ENCODE results near the gene DAP3.
"Not testable (repeated sequence)": the region's sequence is repeated elsewhere in the genome, so short reads cannot be mapped to it uniquely, and the experiment has no call there.

DAP3 gene

GRCh38 chr1:155719703-155720102 is 30.8 kb downstream of the DAP3 start:
- TF ChIP-seq CTCF (IDR thresholded peaks at IDR 0.05; ENCODE audit: low read depth, low read length), result no peak

GRCh38 chr1:155725142-155725541 is 36.3 kb downstream of the DAP3 start:
- no peak for TF ChIP-seq CTCF (IDR thresholded peaks at IDR 0.05; ENCODE audit: low read depth, low read length)
- H3K4me3 ChIP-seq (ENCODE audit: low read depth, low read length), result no peak overlapping the region

More at GRCh38 chr1:155719703-155720102, 30.8 kb downstream of the DAP3 start:
- no peak overlapping the region for H3K4me3 ChIP-seq (ENCODE audit: low read depth, low read length)

- TF ChIP-seq CTCF (IDR thresholded peaks at IDR 0.05; ENCODE audit: low read depth, low read length), result peak; percentile 71; the same call in 1 of the 2 replicates
- no peak overlapping the region for H3K4me3 ChIP-seq (ENCODE audit: low read depth, low read length)
These were observed 40.4 kb downstream of the DAP3 start for GRCh38 chr1:155729031-155729898.

- no peak overlapping the region for H3K4me3 ChIP-seq (ENCODE audit: low read depth, low read length)
- TF ChIP-seq CTCF (IDR thresholded peaks at IDR 0.05; ENCODE audit: low read depth, low read length), result no peak
These were observed 52.1 kb downstream of the DAP3 start for GRCh38 chr1:155740995-155741394.

- no peak overlapping the region for H3K4me3 ChIP-seq (ENCODE audit: low read depth, low read length)
- TF ChIP-seq CTCF (IDR thresholded peaks at IDR 0.05; ENCODE audit: low read depth, low read length), result no peak
These were observed 53.0 kb downstream of the DAP3 start for GRCh38 chr1:155741908-155742307.

GRCh38 chr1:155744711-155745283 is 55.9 kb downstream of the DAP3 start:
- H3K4me3 ChIP-seq (ENCODE audit: low read depth, low read length), result peak overlapping the region; percentile 71
- no peak for TF ChIP-seq CTCF (IDR thresholded peaks at IDR 0.05; ENCODE audit: low read depth, low read length)

- H3K4me3 ChIP-seq (ENCODE audit: low read depth, low read length), result peak overlapping the region; percentile 71
These were observed 56.7 kb downstream of the DAP3 start for GRCh38 chr1:155745284-155746228.

- not testable (repeated sequence) for H3K4me3 ChIP-seq (ENCODE audit: low read depth, low read length)
These were observed 58.7 kb downstream of the DAP3 start for GRCh38 chr1:155747586-155747985.

GRCh38 chr1:155748141-155748540 is 59.2 kb downstream of the DAP3 start:
- not testable (repeated sequence) for H3K4me3 ChIP-seq (ENCODE audit: low read depth, low read length)

- H3K4me3 ChIP-seq (ENCODE audit: low read depth, low read length), result not testable (repeated sequence)
These were observed 70.1 kb downstream of the DAP3 start for GRCh38 chr1:155759017-155759416.
